Common myeloid progenitor, CD34-positive (primary cell): ENCODE measurements around the gene DAPK2.

Experiments
- CTCF ChIA-PET: fragments of 350-600 bp; sonication (Branson Sonifier 250); formaldehyde crosslinking; loops from one replicate; lab custom pipeline; 2021; ENCODE audit warnings: antibody characterized with exemption; lab: Charles Lee
- POLR2A ChIA-PET: fragments of 350-600 bp; sonication (Branson Sonifier 250); formaldehyde crosslinking; loops from one replicate; lab custom pipeline; 2021; ENCODE audit warnings: antibody characterized with exemption; lab: Charles Lee
- DNase-seq, 3 donors: peaks; one replicate each; pipeline versions ENCODE4 v3.0.0 to v3.0.0-alpha.2; 2013
- H3K27ac ChIP-seq, 2 experiments: 1 replicate in 1 of 2; 2 replicates in 1 of 2; pipeline ENCODE4 v1.7.0; 2013; ENCODE audit warnings: inconsistent platforms in 2 of 2, low read length in 2 of 2, mild to moderate bottlenecking in 2 of 2, low read depth in 1 of 2, moderate library complexity in 1 of 2; ENCODE audit not compliant: severe bottlenecking in 2 of 2, insufficient read depth in 1 of 2, poor library complexity in 1 of 2
- H3K27me3 ChIP-seq, 5 experiments: replicated peaks in 2 of 5; 1 replicate in 3 of 5; 2 replicates in 2 of 5; pipeline versions ENCODE4 v1.6.1 to v1.7.0; 2013; ENCODE audit warnings: low read length in 4 of 5, mild to moderate bottlenecking in 2 of 5, moderate library complexity in 2 of 5, inconsistent platforms in 1 of 5; ENCODE audit not compliant: insufficient read depth in 5 of 5, control insufficient read depth in 4 of 5
- H3K36me3 ChIP-seq, 4 experiments: 1 replicate in 2 of 4; 2 replicates in 2 of 4; pipeline versions ENCODE4 v1.6.1 to v1.7.0; 2013; ENCODE audit warnings: low read length in 3 of 4, control low read depth in 1 of 4, mild to moderate bottlenecking in 1 of 4; ENCODE audit not compliant: control insufficient read depth in 4 of 4, insufficient read depth in 4 of 4
- H3K4me1 ChIP-seq, 4 experiments: 1 replicate in 3 of 4; 2 replicates in 1 of 4; pipeline versions ENCODE4 v1.6.1 to v1.7.1; 2013; ENCODE audit warnings: low read length in 3 of 4, mild to moderate bottlenecking in 3 of 4, control low read depth in 1 of 4, inconsistent platforms in 1 of 4, moderate library complexity in 1 of 4; ENCODE audit not compliant: control insufficient read depth in 4 of 4, insufficient read depth in 4 of 4; ENCODE audit errors: control extremely low read depth in 1 of 4
- H3K4me3 ChIP-seq, 7 experiments: 1 replicate in 4 of 7; 2 replicates in 3 of 7; pipeline versions ENCODE4 v1.5.1 to v1.7.0; 2013; ENCODE audit warnings: mild to moderate bottlenecking in 7 of 7, low read length in 6 of 7, moderate library complexity in 6 of 7, inconsistent platforms in 2 of 7, low read depth in 2 of 7, control low read depth in 1 of 7; ENCODE audit not compliant: insufficient read depth in 4 of 7, control insufficient read depth in 1 of 7; ENCODE audit errors: extremely low read depth in 1 of 7
- H3K9me3 ChIP-seq, 5 experiments: 1 replicate in 4 of 5; 2 replicates in 1 of 5; pipeline versions ENCODE4 v1.6.1 to v1.7.1; 2013; ENCODE audit warnings: low read length in 4 of 5, mild to moderate bottlenecking in 2 of 5, inconsistent platforms in 1 of 5, low read depth in 1 of 5, moderate library complexity in 1 of 5; ENCODE audit not compliant: control insufficient read depth in 4 of 5, insufficient read depth in 2 of 5; ENCODE audit errors: control extremely low read depth in 1 of 5
- whole genome bisulfite sequencing: methylation state at CpG from one replicate; pipeline ENCODE4 v1.1.5; 2013; ENCODE audit not compliant: insufficient coverage; 5-methylcytosine and 5-hydroxymethylcytosine counted together

DAPK2 gene

DNA sequence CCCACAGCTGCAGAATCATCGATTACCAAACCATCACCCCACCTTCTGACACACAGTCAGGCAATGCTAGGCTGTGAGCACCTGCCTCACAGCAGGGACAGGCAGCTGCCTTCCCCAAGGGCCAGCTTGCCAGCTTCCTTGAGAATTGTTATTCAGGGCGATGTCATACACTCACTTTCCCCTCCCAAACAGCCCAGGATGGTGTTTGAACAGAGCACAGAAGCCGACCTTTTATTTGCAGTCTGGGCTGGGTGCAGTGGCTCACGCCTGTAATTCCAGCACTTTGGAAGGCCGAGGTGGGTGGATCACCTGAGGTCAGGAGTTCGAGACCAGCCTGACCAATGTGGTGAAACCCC, 128.0 kb downstream of the DAPK2 start:
- POLR2A ChIA-PET = no interaction called here
- DNase-seq = no peak
- no peak overlapping the region for H3K27ac ChIP-seq
- H3K36me3 ChIP-seq = no peaks in the 10 kb centered on the region
- H3K27me3 ChIP-seq = no peaks in the 10 kb centered on the region
- H3K9me3 ChIP-seq = no peaks in the 10 kb centered on the region
- CTCF ChIA-PET = interaction anchor here (1.0 to 1.4 kb wide), 5 partner anchors 21 to 124 kb away, joined by 3 read pairs; no protein-coding TSS in a partner anchor
- peaks cover 0 to 15% (median 6%) of the 10 kb centered on the region in 4 experiments for H3K4me1 ChIP-seq
- 64% methylated on average over 6 of the region's 6 CpGs for WGBS
- no peak overlapping the region for H3K4me3 ChIP-seq

GRCh38 chr15:63917588-63918316, 128.5 kb downstream of the DAPK2 start:
- Histone ChIP-seq H3K36me3 (no peaks in the 10 kb centered on the region), H3K27me3 (no peaks in the 10 kb centered on the region), H3K4me1 (peaks cover 0 to 15% (median 6%) of the 10 kb centered on the region in 4 experiments), H3K9me3 (no peaks in the 10 kb centered on the region), H3K4me3 (no peak overlapping the region), H3K27ac (no peak overlapping the region)
- ChIA-PET POLR2A (no interaction called here), CTCF (interaction anchor here (1.0 to 1.4 kb wide), 5 partner anchors 21 to 125 kb away, joined by 3 read pairs; no protein-coding TSS in a partner anchor)
- 67% methylated on average over 3 of the region's 8 CpGs for WGBS
- DNase-seq = no peak

GRCh38 chr15:63915873-63916771, 130.2 kb downstream of the DAPK2 start:
- Histone ChIP-seq H3K9me3 (no peaks in the 10 kb centered on the region), H3K4me3 (no peak overlapping the region), H3K27ac (no peak overlapping the region), H3K27me3 (no peaks in the 10 kb centered on the region), H3K4me1 (peaks cover 0 to 15% (median 7%) of the 10 kb centered on the region in 4 experiments), H3K36me3 (no peaks in the 10 kb centered on the region)
- POLR2A ChIA-PET = no interaction called here
- CTCF ChIA-PET = interaction anchor here (0.9 to 1.7 kb wide), 3 partner anchors 68 to 95 kb away, joined by 3 to 4 read pairs (median 3); no protein-coding TSS in a partner anchor
- DNase-seq = peak in 2 of 3 donors; percentile 49 to 52
- WGBS = 83% methylated on average over 7 of the region's 9 CpGs

DNA sequence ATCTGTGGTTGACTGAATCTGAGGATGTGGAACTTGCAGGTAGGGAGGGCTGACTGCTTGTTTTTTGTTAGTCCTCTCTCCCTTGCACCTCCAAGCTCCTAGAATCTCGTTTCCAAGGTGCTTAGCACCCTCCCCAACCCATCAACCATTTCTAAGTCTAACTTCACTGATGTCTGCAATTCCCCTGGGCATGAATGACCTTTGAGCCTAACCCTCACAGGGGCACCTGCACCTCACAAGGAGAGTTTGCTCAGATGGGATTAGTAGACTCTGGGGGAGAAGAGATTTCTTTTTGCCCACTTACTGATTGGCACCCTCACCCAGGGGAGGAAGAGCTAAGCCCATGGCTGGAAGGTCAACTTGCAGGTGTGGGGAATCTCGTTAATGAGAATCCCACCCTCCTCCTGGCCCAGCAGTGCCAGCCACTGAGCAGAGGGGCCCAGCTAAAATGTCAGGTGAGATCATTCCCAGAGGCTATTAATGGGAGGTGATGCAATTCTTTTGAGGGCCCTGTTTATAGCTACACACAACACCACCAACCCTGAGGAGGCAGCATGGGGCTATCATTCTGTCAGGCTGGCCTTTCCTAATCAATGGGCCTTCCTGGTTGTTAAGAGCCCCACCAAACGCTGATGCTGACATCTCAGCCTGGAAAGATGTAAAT, 130.9 kb downstream of the DAPK2 start:
- no peak overlapping the region for H3K27ac ChIP-seq

GRCh38 chr15:63913786-63914315, 132.4 kb downstream of the DAPK2 start:
- CTCF ChIA-PET = interaction anchor here (1.3 to 1.4 kb wide), 2 partner anchors 11 to 24 kb away, joined by 3 to 4 read pairs; no protein-coding TSS in a partner anchor
- WGBS = no CpG with 5 or more reads among the region's 3 CpGs
- no peak for DNase-seq
- H3K27ac ChIP-seq = no peak overlapping the region
- no peaks in the 10 kb centered on the region for H3K36me3 ChIP-seq
- peaks cover 0 to 18% (median 7%) of the 10 kb centered on the region in 4 experiments for H3K4me1 ChIP-seq
- H3K4me3 ChIP-seq = no peak overlapping the region
- POLR2A ChIA-PET = no interaction called here
- no peaks in the 10 kb centered on the region for H3K9me3 ChIP-seq
- H3K27me3 ChIP-seq = no peaks in the 10 kb centered on the region

More for the DNA sequence above, 130.9 kb downstream of the DAPK2 start:
- no peaks in the 10 kb centered on the region for H3K27me3 ChIP-seq
- no peaks in the 10 kb centered on the region for H3K9me3 ChIP-seq
- no CpG with 5 or more reads among the region's 3 CpGs for WGBS
- no peak for DNase-seq
- CTCF ChIA-PET = interaction anchor here (0.9 to 1.7 kb wide), 3 partner anchors 9 to 95 kb away, joined by 3 to 4 read pairs (median 3); no protein-coding TSS in a partner anchor
- no peak overlapping the region for H3K4me3 ChIP-seq
- no peaks in the 10 kb centered on the region for H3K36me3 ChIP-seq
- POLR2A ChIA-PET = no interaction called here
- peaks cover 0 to 15% (median 6%) of the 10 kb centered on the region in 4 experiments for H3K4me1 ChIP-seq

GRCh38 chr15:63913336-63913735, 132.9 kb downstream of the DAPK2 start:
- POLR2A ChIA-PET = no interaction called here
- H3K4me3 ChIP-seq = no peak overlapping the region
- no peaks in the 10 kb centered on the region for H3K9me3 ChIP-seq
- no peak overlapping the region for H3K27ac ChIP-seq
- no peaks in the 10 kb centered on the region for H3K27me3 ChIP-seq
- 97% methylated on average over 9 of the region's 9 CpGs for WGBS
- no peaks in the 10 kb centered on the region for H3K36me3 ChIP-seq
- no peak for DNase-seq
- CTCF ChIA-PET = interaction anchor here (1.3 to 1.5 kb wide), 3 partner anchors 24 to 133 kb away, joined by 3 to 5 read pairs (median 4); partner anchors contain the start of gene DAPK2
- peaks cover 0 to 20% (median 6%) of the 10 kb centered on the region in 4 experiments for H3K4me1 ChIP-seq
